ENCODE data around the gene MED13. TPM values are rescaled to one million over a fixed set of nuclear protein-coding genes. Genes with fewer than 3 reads are reported as not detected.
A peak's percentile ranks its signal among the peaks of the same experiment; 100 is the strongest.

Gene MED13
- total RNA-seq, 1 donor from 2014 or later, result 83.7 TPM

- peaks cover 20% of the 10 kb centered on the region for H3K36me3 Mint-ChIP-seq (ENCODE audit: insufficient read depth)
- peak overlapping the region; percentile 14 for H3K27ac Mint-ChIP-seq
- H3K9me3 Mint-ChIP-seq (ENCODE audit: low read depth), result no peaks in the 10 kb centered on the region
- no peak for DNase-seq (ENCODE audit: low spot score, unreplicated experiment)
- H3K4me3 Mint-ChIP-seq (ENCODE audit: low read depth), result no peak overlapping the region
- no peak for TF ChIP-seq CTCF (IDR thresholded peaks at IDR 0.05; ENCODE audit: unreplicated experiment)
- peaks cover 20% of the 10 kb centered on the region for H3K4me1 Mint-ChIP-seq (ENCODE audit: low read depth)
- no peaks in the 10 kb centered on the region for H3K27me3 Mint-ChIP-seq
Measured at GRCh38 chr17:62052765-62053338, 12.2 kb downstream of the MED13 start.

DNA sequence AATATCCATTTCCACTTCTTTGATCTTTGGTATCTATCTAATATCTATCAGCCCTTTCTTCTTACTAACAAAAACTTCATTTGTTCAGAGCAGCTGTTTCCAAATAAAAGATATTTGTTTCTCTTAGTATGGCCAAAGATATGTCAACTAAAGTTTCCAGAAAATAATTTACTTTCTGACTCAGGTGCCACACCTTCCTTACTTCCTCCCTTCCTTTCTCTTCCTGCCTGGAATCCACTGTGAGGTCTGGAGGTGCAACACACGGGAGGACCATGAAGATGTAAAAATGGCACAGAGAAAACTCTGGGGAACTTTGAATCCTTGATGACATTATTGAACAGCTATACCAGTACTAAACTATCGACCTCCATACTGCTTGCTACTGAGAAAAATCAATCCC, 14.0 kb downstream of the MED13 start:
- H3K4me3 Mint-ChIP-seq (ENCODE audit: low read depth), result no peak overlapping the region
- no peaks in the 10 kb centered on the region for H3K27me3 Mint-ChIP-seq
- H3K9me3 Mint-ChIP-seq (ENCODE audit: low read depth), result no peaks in the 10 kb centered on the region
- peaks cover 24% of the 10 kb centered on the region for H3K36me3 Mint-ChIP-seq (ENCODE audit: insufficient read depth)
- no peak for DNase-seq (ENCODE audit: low spot score, unreplicated experiment)
- H3K4me1 Mint-ChIP-seq (ENCODE audit: low read depth), result peaks cover 14% of the 10 kb centered on the region
- no peak overlapping the region for H3K27ac Mint-ChIP-seq
- TF ChIP-seq CTCF (IDR thresholded peaks at IDR 0.05; ENCODE audit: unreplicated experiment), result no peak

DNA sequence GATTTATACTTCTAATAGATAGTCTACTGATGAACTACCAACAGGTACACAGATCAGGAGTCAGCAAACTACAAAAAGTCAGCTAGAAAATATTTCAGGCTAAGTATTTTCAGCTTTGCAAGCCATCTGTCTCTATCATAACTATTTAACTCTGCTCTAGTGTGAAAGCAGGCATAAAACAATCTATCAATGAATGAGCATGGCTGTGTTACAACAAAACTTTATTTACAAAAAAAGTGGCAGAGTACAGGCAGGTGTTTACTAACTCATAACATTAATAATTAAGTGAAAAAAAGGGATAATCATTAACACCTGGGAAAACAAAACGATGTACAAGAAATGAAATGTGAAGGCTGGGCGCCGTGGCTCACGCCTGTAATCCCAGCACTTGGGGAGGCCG, 15.8 kb downstream of the MED13 start:
- Mint-ChIP-seq H3K9me3 (ENCODE audit: low read depth) (no peaks in the 10 kb centered on the region), H3K27me3 (no peaks in the 10 kb centered on the region), H3K4me3 (ENCODE audit: low read depth) (no peak overlapping the region), H3K36me3 (ENCODE audit: insufficient read depth) (peaks cover 29% of the 10 kb centered on the region), H3K4me1 (ENCODE audit: low read depth) (peaks cover 14% of the 10 kb centered on the region), H3K27ac (peak overlapping the region; percentile 26)
- no peak for TF ChIP-seq CTCF (IDR thresholded peaks at IDR 0.05; ENCODE audit: unreplicated experiment)
- no peak for DNase-seq (ENCODE audit: low spot score, unreplicated experiment)

DNA sequence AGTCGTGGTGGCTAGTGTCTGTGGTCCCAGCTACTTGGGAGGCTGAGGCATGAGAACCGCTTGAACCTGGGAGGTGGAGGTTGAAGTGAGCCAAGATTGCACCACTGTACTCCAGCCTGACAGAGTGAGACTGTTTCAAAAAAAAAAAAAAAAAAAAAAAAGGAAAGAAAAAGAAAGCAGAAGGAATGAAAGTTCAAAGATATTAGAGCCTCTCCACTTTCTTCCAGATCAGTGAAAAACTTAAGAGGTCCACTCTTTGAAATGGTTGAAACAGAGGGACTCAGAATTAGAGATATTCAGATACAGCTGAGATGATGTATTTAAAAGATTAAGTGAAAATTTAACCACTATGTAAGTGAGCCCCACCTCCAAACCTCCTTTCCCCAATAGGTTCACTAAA, 16.8 kb downstream of the MED13 start:
- peaks cover 29% of the 10 kb centered on the region for H3K36me3 Mint-ChIP-seq (ENCODE audit: insufficient read depth)
- no peaks in the 10 kb centered on the region for H3K27me3 Mint-ChIP-seq
- H3K27ac Mint-ChIP-seq, result peak overlapping the region; percentile 26
- H3K9me3 Mint-ChIP-seq (ENCODE audit: low read depth), result no peaks in the 10 kb centered on the region
- DNase-seq (ENCODE audit: low spot score, unreplicated experiment), result no peak
- no peak overlapping the region for H3K4me3 Mint-ChIP-seq (ENCODE audit: low read depth)
- H3K4me1 Mint-ChIP-seq (ENCODE audit: low read depth), result peaks cover 11% of the 10 kb centered on the region
- TF ChIP-seq CTCF (IDR thresholded peaks at IDR 0.05; ENCODE audit: unreplicated experiment), result no peak

DNA sequence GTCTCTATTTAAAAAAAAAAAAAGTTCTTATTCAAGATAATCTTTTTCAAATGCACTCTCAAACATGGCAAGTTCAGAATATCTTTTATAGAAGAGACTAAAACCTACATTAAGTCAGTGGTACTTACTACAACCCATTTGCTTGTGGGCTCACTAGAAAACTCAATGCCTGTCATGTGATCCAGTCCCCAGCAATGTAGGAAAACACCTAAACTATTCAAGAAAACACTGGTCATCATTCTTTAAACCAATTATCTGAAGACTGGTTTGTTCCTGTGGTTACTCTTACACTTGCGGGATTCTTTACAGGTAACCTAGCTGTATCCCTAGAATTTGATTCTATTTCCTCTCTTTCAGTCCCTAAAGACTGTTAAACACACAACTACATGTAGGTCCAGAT, 19.6 kb downstream of the MED13 start:
- no peak for DNase-seq (ENCODE audit: low spot score, unreplicated experiment)
- Mint-ChIP-seq H3K9me3 (ENCODE audit: low read depth) (no peaks in the 10 kb centered on the region), H3K27me3 (no peaks in the 10 kb centered on the region), H3K4me3 (ENCODE audit: low read depth) (no peak overlapping the region), H3K27ac (no peak overlapping the region), H3K36me3 (ENCODE audit: insufficient read depth) (peaks cover 26% of the 10 kb centered on the region), H3K4me1 (ENCODE audit: low read depth) (peaks cover 4% of the 10 kb centered on the region)
- TF ChIP-seq CTCF (IDR thresholded peaks at IDR 0.05; ENCODE audit: unreplicated experiment), result no peak
